Fibroblast of skin of back (primary cell): ENCODE data around the gene XRRA1.
"Not testable (repeated sequence)": the region's sequence is repeated elsewhere in the genome, so short reads cannot be mapped to it uniquely, and the experiment has no call there.

Source experiments
- DNase-seq: peaks from one replicate; pipeline ENCODE4 v3.0.0-alpha.2; 2013

XRRA1 gene

DNA sequence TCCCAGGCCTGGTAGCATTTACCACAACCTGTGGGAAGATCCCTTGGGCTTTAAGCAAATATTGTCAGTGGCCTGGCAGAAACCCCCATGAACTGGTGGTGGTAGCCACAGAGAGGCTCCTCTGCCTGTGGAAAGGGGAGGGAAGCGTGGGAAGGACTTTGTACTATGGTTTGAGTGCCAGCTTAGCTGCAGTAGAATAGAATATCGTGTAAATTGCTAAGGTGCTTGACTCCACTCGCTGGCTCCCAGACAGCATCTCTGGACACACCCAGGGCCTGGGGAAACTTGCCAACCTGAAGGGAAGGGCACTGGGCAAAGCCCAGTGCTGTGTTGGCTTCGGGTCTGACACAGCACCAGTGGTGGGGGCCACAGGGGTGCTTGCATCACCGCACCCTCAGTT is 52.6 kb downstream of the XRRA1 start:
- DNase-seq: no peak

- no peak for DNase-seq
Measured at GRCh38 chr11:74895340-74896116, 53.4 kb downstream of the XRRA1 start.

- DNase-seq: not testable (repeated sequence)
Measured at GRCh38 chr11:74893015-74893414, 55.9 kb downstream of the XRRA1 start.

DNA sequence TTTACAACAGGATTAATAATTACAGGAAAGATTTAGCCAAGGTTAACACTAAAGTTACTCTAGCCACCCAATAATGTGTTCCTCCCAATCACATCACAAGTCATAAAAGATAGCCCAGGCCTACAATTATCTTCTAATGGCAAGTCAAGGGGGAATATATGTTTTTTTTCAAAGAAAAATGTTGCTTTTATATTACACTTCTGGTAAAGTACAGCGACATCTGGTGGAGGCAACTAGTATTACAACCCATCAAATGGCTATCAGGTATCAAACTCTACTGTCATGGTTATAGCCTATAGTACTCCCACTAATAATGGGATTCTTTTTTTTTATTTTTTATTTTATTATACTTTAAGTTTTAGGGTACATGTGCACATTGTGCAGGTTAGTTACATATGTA is 71.8 kb downstream of the XRRA1 start:
- peak; percentile 16 for DNase-seq

DNA sequence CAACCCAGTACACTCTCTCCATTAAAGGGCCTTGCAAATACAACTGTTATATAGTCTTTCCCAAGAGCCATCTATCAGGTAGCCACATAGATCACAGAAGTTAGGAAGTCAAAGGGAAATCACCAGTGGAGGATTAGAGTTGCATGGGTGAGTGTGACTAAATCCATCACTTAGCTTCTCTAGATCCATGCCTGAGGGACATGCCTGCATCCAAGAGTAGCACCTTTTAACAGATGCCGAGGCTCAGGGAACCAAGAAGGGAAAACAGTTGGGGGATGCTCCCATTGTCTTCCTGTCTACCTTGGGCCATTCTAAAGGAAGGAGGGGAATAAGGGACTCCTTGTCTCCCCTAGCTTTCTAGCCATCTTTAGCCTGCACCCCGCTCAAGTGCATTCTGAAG is 77.9 kb downstream of the XRRA1 start:
- no peak for DNase-seq

GRCh38 chr11:74870485-74870884 is 78.4 kb downstream of the XRRA1 start:
- peak; percentile 48 for DNase-seq

- DNase-seq: no peak
Measured at GRCh38 chr11:74866557-74866956, 82.3 kb downstream of the XRRA1 start.

- no peak for DNase-seq
Measured at GRCh38 chr11:74863410-74863809, 85.5 kb downstream of the XRRA1 start.

- no peak for DNase-seq
Measured at GRCh38 chr11:74860743-74861142, 88.1 kb downstream of the XRRA1 start.

DNA sequence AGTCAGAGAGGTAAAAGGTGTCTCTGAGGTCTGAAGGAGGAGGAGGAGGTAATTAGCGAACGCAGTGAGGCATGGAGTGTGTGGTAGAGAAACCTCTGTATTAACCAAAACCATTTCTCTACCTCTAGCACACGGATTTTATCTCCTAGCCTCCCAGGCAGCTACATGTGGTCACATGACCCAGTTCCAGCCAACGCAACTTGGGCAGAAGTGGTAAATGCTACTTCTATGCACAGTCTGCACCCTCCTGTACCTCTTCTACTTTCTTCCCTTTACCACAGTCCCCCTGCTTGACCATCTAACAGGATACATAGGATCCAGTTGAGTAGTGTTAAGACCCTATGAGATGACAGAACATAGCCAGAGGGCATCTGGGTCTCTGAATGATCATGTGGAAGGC is 95.7 kb downstream of the XRRA1 start:
- no peak for DNase-seq

GRCh38 chr11:74849525-74850391 is 99.1 kb downstream of the XRRA1 start:
- peak; percentile 91 for DNase-seq

DNA sequence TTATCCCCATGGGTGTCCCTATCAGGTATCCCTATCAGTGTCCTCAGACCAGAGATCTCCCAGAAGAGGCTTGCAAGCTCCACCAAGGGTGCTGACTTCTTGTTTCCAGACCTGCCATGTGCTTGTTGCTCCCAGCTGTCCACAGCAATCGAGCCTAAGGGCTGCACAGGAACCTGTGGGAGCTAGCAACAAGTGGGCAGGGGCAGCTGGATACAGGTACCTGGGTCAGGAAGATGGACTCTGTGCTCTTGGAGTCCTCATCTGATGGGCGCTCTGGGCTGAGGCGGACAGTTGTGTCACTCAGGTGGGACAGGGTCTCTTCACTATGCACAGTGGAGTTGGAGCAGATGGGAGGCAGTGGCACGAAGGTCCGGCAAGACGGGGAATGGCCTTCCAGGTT is 101.0 kb downstream of the XRRA1 start:
- DNase-seq: no peak

DNA sequence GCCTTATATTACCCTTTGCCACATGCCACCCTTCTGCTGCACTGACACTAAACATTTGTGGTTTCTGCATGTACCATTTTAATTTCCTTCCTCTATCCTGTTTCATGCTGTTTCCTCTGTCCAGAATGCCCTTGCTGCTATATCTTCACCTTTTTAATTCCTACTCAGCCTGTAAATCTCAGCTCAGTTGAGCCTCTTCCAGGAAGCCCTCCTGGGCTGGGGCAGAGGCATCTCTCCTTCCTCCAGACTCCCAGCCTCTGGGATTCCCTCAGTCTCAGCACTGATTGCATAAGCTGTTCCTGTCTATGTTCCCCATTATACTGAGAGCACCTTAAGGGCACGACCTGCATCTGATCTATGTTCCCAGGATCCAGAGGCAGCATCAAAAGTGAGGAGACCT is 101.5 kb downstream of the XRRA1 start:
- DNase-seq: no peak

DNA sequence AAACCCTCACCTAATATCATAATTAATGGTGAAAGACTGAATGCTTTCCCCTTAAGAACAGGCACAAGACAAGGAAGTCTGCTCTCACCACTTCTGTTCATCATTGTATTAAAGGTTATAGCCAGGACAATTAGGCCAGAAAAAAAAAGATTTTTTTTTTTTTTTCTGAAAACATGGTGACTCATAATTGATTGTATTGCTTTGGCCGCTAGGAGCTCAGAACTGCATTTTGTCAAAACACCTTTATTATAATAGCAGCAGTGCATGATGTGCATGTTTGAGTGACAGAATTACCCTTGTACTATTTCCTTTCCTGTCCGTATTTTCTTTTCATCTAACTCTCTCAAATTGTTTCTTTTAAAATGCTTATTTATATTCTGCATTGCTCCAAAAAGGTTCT is 102.1 kb downstream of the XRRA1 start:
- no peak for DNase-seq

DNA sequence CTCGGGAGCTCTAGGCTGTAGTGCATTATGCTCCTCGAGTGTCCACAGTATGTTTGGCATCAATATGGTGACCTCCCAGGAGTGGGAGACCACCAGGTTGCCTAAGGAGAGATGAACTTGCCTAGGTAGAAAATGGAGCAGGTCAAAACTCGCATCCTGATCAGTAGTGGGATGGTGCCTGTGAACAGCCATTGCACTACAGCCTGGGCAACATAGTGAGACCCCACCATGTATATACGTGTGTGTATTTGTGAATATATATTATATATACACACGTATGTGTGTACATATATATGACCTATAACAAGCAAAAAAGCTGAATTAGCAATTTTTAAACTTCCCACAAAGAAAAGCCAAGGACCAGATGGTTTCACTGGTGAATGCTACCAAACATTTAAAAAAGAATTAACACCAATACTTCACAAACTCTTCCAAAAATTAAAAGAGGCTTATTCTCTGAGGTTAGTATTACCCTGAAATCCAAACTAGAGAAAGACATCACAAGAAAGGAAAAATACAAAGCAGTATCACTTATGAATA is 102.8 kb downstream of the XRRA1 start:
- no peak for DNase-seq

DNA sequence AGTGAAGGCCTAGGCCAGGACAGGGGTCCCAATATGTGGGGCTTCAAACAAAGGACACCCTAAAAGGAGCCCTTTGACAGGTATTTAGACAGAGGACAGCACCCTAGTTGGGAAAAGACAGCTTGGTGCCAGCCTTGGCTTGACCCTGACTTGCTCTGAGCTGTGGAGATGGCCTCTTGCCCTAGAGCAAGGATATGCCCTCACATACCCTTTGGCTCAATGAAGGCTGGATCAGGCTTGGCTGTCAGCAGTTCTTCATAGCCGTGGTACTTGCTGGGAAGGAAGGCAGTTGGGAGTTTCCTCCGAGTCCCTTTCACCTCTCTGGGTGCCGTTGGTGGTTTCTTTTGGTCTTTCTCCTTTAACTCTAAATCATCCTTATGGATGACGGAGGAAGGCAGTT is 104.0 kb downstream of the XRRA1 start:
- DNase-seq: no peak

DNA sequence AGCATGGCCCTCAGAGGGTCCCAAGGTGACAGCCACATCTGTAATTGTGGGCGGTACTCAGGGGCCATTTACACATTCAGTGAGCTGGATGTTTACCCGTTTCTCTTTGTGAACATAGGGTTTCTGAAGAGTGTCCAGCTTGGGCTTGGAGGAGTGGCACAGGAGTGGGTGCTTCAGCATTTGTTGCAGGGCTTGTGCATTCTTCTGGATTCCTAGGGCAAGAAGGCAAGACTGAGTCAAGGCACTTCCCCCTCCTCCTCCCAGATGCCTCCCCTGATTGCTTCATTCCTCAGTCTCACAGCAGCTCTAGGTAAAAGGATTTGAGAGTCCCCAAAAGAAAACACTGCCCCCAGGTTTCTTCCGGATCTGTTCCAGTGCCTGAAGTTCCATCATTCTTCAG is 104.8 kb downstream of the XRRA1 start:
- DNase-seq: no peak

DNA sequence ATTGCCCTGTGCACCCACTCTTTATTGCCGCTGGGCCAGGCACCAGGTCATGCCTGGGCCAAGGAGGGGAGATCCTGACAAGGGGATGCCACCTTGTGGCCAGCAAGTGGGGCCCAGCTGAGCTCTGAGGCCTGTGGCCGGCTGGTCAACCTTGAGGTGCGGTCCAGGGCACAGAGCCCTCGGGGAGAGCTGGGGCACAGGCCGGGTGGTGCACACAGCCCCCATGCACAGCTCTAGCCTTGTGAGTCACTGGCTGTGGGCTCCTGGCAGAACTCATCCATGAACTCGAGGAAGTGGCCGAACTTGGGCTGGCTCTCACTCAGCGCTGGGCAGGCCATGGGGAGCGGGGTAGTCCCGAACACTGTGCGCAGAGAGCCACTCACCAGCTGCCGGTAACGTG is 105.9 kb downstream of the XRRA1 start:
- no peak for DNase-seq

GRCh38 chr11:74840486-74840885 is 108.4 kb downstream of the XRRA1 start:
- no peak for DNase-seq

DNA sequence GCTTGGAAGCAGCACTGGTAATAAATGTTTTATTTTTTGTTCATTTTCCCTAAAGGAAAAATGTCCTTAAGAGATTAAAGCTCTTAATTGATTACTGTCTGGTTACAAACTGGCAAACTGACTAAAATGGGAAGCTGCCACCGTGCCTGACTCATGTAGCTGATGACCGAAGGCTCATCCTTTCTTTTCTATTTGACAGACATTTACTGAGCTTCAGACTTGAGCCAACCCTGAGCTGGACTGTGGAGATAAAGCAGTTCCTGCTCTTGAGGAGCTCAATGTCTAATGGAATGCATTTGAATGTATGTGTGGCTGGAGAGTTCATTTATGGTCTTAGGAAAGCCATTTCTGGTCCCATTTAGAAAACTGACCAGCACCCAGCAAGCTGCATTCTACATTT is 108.9 kb downstream of the XRRA1 start:
- DNase-seq: no peak

GRCh38 chr11:74839446-74839845 is 109.4 kb downstream of the XRRA1 start:
- DNase-seq: no peak

DNA sequence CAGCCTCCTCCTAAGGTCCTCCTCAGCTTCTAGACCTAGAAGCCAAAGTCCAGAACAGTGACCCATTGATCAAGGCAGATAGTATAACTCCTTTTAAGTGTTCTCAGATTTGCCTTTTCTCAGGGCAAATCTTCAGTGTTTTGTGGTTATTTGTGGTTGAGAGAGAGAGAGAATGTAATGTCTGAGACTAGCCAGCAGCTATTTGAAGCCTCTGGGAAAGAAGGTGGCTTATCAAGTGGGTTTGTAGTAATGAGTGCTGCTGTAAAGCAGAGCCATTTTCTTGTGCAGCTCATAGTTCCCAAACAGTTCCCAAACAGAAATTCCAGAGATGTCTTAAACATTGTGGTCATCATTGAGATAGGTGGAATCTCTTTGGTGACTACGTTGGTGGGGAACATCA is 110.7 kb downstream of the XRRA1 start:
- DNase-seq: no peak

GRCh38 chr11:74837191-74837590 is 111.7 kb downstream of the XRRA1 start:
- no peak for DNase-seq

DNA sequence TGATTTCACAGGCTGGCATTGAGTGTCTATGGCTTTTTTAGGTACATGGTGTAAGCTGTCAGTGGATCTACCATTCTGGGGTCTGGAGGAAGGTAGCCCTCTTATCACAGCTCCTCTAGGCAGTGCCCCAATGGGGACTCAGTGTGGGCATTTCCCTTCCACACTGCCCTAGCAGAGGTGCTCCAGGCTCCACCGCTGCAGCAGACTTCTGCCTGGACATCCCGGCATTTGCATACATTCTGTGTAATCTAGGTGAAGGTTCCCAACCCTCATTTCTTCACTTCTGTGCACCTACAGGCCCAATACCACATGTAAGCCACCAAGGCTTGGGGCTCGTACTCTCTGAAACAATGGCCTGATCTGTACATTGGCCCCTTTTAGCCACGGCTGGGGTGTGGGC is 122.0 kb downstream of the XRRA1 start:
- DNase-seq: no peak
